Measurements from ENCODE around the gene ASCL2.
A peak's percentile ranks its signal among the peaks of the same experiment; 100 is the strongest.

Gene ASCL2

DNA sequence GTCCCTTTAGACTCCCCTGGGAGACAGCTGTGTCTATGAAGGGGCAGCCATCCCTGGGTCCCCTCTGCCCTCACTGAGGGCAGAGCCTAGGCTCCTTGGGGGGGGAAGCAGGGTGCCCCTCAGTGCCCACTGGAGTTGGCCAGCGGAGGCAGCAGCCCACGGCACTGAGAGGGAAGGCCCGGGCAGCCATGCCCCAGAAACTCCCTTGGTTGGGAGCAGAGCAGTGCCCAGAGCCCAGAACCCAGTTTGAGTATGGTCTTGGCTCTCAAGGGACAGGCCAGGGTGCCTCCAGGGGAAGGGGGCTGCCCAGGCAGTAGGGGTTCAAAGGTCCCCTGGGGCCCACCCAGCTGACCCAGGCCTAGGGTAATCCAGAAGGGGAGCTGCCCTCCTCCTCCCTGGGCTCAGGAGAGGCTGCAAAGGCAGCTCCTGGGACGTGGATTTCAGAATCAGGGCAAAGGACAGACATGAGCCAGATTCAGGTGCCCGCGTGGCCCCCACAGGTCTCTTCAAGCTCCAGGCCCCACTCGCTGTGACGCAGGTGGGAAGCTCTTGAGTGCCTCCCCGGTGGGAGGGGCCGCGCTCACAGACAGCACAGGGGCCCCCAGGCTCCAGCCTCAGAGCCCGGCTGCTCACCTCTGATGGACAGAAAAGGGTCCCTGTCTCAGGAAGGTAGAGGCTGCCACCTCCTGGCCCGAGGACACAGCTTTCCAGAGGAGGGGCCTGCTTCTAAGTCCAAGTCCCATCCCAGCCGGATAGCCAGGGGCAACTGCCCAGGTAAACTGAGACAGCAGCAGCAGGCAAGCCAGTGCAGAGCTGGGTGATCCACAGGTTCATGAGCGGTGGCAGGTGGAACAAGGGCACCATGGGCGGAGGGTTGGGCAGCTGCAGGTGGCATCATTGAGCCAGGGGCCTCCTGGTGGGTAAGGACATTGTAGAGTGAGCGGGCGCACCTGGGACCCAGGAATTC is 28.7 kb upstream of the ASCL2 start:
- TF ChIP-seq, protein P1, sequence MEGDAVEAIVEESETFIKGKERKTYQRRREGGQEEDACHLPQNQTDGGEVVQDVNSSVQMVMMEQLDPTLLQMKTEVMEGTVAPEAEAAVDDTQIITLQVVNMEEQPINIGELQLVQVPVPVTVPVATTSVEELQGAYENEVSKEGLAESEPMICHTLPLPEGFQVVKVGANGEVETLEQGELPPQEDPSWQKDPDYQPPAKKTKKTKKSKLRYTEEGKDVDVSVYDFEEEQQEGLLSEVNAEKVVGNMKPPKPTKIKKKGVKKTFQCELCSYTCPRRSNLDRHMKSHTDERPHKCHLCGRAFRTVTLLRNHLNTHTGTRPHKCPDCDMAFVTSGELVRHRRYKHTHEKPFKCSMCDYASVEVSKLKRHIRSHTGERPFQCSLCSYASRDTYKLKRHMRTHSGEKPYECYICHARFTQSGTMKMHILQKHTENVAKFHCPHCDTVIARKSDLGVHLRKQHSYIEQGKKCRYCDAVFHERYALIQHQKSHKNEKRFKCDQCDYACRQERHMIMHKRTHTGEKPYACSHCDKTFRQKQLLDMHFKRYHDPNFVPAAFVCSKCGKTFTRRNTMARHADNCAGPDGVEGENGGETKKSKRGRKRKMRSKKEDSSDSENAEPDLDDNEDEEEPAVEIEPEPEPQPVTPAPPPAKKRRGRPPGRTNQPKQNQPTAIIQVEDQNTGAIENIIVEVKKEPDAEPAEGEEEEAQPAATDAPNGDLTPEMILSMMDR (conservative IDR thresholded peaks at IDR 0.05) = peak; percentile 82

DNA sequence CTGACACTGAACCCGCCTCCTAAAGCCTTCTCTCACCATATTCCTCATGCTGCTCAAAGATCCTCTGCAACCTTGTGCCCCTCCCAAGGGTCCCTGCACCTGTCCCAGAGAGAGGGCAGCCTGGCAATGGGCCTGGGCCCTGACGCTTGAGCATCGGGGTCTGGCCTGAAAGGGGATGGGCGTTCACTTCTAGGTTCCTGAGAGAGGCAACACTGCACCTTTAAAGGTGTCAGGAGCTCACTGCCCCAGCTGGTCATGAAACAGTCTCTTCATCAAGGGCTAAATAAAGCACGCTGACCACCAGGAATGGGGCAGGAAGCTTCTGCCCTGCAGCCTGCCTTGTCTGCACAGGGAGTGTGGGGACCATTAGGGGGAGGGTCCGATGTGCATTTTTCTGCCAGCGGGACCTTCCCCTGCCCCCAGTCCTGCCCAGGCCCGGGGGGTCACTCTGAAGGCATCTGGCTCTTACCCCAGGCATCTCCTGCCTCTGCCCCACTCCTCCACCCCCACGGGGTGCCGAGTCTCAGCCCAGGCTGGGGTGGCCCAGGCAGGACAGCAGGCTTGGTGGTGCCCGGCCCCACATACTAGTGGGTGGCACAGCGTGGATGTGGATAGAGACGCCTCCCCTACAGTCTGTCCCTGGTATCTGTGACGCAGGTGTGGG is 27.9 kb upstream of the ASCL2 start:
- TF ChIP-seq, protein P1 (conservative IDR thresholded peaks at IDR 0.05) = no peak
- no peak overlapping the region for H3K27ac ChIP-seq

More for the DNA sequence above, 28.7 kb upstream of the ASCL2 start:
- H3K27ac ChIP-seq = no peak overlapping the region

DNA sequence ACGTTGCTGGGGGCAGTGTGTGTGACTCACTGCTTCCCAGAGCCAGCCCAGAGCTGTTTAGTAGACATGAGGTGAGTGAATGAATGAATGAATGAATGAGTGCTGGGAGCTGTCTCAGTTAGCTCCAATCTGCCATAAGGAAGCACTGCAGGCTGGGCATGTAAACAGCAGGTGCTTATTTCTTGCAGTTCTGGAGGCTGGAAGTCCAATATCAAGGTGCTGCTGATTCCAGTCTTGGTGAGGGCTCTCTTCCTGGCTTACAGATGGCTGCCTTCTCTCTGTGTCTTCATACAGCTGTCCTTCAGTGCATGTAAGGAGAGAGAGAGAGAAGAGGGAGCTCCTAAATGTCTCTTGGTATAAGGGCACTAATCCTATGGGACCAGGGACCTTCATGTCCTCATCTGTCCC is 27.2 kb upstream of the ASCL2 start:
- TF ChIP-seq, protein P1 (conservative IDR thresholded peaks at IDR 0.05) = no peak
- no peak overlapping the region for H3K27ac ChIP-seq

DNA sequence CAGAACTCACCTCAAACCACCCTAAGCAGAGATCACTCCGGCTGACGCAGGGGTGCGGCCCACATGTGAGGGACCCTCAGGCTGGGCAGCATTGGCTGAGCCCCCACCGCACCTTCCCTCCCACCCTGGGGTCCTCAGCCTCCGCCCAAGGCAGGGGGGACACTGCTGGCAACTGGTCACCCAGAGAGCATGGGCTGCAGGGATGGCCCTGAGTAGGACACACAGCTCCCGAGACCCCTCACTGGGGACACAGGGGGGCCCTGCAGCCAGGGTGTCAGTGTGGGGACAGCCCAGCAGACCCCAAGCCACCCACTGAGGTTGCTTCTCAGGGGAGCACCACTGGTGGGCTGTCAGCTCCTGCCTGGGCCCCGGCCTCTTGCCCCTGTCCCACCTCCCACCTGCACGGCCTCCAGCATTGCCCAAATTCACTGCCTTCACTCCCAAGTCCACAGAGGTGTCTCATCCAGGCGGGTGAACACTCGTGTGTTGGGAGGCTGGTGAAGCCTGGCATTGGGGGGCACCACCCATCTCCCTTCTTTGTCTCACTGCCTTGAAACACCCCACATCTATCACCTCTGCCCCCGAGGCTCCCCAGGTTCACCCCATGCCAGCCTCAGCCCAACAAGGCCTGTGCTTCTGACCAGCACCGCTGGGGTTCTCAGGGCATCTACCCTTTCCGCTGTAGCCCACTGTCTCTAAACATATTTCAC is 26.7 kb upstream of the ASCL2 start:
- no peak overlapping the region for H3K27ac ChIP-seq
- TF ChIP-seq, protein P1 (conservative IDR thresholded peaks at IDR 0.05) = no peak

DNA sequence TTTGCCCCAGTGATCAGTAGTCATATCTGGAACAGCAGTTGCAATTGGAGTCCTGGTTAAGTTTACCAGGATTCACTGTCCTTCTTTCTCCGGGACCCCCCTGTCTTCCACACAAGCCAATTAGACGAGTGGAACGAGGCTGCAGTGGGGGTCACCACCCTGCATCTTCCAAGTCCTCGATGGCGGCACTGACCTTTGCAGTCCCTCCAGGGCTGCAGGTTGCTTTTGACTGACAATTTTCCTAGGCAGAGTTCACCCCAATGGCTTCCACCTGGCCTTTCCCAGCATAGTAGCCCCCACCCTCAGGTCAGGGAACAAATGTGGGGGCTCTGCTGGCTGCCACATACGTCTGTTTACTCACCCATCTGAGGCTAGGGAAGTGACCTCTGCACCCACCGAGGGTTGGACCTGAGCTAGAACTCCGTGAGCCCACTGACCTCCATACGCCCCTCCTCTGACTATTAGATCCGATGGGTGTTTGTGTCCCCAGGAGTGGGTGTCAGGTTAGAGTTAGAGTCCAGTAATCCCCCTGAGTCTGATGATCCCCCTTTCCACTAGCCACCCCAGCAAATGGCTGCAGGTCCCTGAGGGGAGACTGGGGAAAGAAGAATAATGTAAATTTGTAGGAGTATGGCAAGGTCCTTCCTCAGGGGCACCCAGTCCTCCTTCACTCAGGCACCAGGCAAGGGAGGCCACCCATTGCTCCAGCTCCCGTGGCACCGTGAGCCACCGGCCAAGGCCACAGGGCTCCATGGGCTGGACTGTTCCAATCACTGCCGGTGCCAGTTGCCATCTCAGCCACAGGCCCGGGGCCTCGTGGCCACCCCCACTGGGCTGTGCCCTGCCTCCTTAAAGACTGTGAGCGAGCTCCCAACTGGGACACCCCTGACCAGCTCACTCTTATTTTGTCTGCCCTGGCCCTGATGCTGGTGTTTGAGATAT is 25.9 kb upstream of the ASCL2 start:
- no peak overlapping the region for H3K27ac ChIP-seq
- TF ChIP-seq, protein P1 (conservative IDR thresholded peaks at IDR 0.05) = no peak

DNA sequence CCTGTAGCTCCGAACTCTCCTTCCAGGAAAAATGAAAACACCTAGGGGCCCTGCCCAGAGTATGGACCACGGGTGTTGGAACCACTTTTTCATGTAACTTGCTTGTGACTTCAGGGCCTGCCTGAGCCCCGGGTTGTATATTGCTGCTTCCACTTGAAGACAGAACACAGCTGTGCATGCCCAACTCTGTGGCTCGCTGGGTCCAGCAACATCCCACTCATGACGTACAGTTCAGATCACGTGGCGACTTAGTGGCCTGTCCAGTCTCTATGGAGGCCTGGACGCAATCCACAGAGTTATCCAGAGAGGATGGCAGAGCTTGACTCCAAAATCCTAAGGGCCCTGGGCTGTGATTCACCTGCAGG is 24.5 kb upstream of the ASCL2 start:
- no peak overlapping the region for H3K27ac ChIP-seq
- TF ChIP-seq, protein P1 (conservative IDR thresholded peaks at IDR 0.05) = no peak
